Smooth muscle cell (in vitro differentiated cells): ENCODE data around the gene CDX2. TPM values are rescaled to one million over a fixed set of nuclear protein-coding genes. Genes with fewer than 3 reads are reported as not detected.

Experiments used
- DNase-seq: peaks from one replicate; lab custom pipeline; 2025; ENCODE audit not compliant: unreplicated experiment; lab: John Stamatoyannopoulos, UW
- H2AFZ ChIP-seq: fragments of 200-600 bp; sonication (generic); 2 replicates; pipeline ENCODE4 v1.6.0; 2016; ENCODE audit warnings: antibody characterized with exemption, low read depth, mild to moderate bottlenecking
- H3F3A ChIP-seq: fragments of 200-600 bp; sonication (generic); 2 replicates; pipeline ENCODE4 v1.6.0; 2017; ENCODE audit warnings: antibody characterized with exemption, low read depth
- H3K27ac ChIP-seq: fragments of 200-600 bp; sonication (generic); 2 replicates; pipeline ENCODE4 v1.5.1; 2016; ENCODE audit warnings: low read depth, mild to moderate bottlenecking
- H3K27me3 ChIP-seq: fragments of 200-600 bp; sonication (generic); 2 replicates; pipeline ENCODE4 v1.6.1; 2016; ENCODE audit warnings: low read depth, mild to moderate bottlenecking
- H3K36me3 ChIP-seq: fragments of 200-600 bp; sonication (generic); 2 replicates; pipeline ENCODE4 v1.5.1; 2016; ENCODE audit warnings: low read depth
- H3K4me1 ChIP-seq: fragments of 200-600 bp; sonication (generic); 2 replicates; pipeline ENCODE4 v1.5.1; 2016; ENCODE audit warnings: low read depth
- H3K4me2 ChIP-seq: fragments of 200-600 bp; sonication (generic); 2 replicates; pipeline ENCODE4 v1.6.0; 2016; ENCODE audit warnings: mild to moderate bottlenecking
- H3K4me3 ChIP-seq: fragments of 200-600 bp; sonication (generic); 2 replicates; pipeline ENCODE4 v1.5.1; 2016; ENCODE audit warnings: mild to moderate bottlenecking
- H3K79me2 ChIP-seq: fragments of 200-600 bp; sonication (generic); 2 replicates; pipeline ENCODE4 v1.6.0; 2016; ENCODE audit warnings: low read depth, mild to moderate bottlenecking
- H3K9ac ChIP-seq: fragments of 200-600 bp; sonication (generic); 2 replicates; pipeline ENCODE4 v1.6.0; 2016; ENCODE audit warnings: low read depth
- H3K9me3 ChIP-seq: fragments of 200-600 bp; sonication (generic); replicated peaks from 2 replicates; pipeline ENCODE4 v1.5.1; 2016; ENCODE audit warnings: low read depth
- H4K20me1 ChIP-seq: fragments of 200-600 bp; sonication (generic); 2 replicates; pipeline ENCODE4 v1.6.0; 2016; ENCODE audit warnings: low read depth
- CTCF ChIP-seq: fragments of 200-600 bp; sonication (generic); IDR thresholded peaks from 2 replicates; pipeline ENCODE4 v1.5.1; 2017; ENCODE audit warnings: borderline replicate concordance, mild to moderate bottlenecking, antibody characterized with exemption; ENCODE audit not compliant: insufficient read depth, poor library complexity, severe bottlenecking
- WGBS: methylation state at CpG from one replicate; pipeline ENCODE4 v1.1.7; 2016; ENCODE audit warnings: low lambda C conversion rate; 5-methylcytosine and 5-hydroxymethylcytosine counted together
- polyA plus RNA-seq: library from polyadenylated mRNA; unstranded; fragments of >200 nt; fragmentation: Nextera tagmentation; extraction: Ambion mirVana; gene quantifications from 2 replicates; pipeline ENCODE4 v1.2.1, GENCODE V29; 2016
- total RNA-seq: library from RNA; depleted of rRNA; stranded (reverse); fragments of >200 nt; gene quantifications from 2 replicates; pipeline ENCODE4 v1.2.3, GENCODE V29; 2014

Gene CDX2
- total and polyA plus RNA-seq, 2 experiments from 2014 or later = 0.04 to 0.31 TPM

DNA sequence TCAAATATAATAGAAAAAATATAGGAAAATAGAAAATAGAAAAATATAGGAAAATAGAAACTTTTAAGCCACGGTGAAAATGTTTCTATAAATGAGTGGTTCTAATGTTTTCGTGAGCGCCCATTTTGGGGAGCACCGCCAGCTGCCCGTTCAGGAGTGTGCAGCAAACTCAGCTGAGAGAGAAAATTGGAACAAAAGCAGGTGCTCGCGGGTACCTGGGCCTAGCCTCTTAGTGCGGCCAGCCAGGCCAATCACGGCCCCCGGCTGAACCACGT is 49.5 kb downstream of the CDX2 start:
- H4K20me1 ChIP-seq = no peaks in the 10 kb centered on the region
- peaks cover 100% of the 10 kb centered on the region for H3K27me3 ChIP-seq
- H3K27ac ChIP-seq = no peak overlapping the region
- H3F3A ChIP-seq = no peaks in the 10 kb centered on the region
- no peaks in the 10 kb centered on the region for H3K9me3 ChIP-seq
- H3K4me2 ChIP-seq = peak overlapping the region; percentile 90
- peak overlapping the region; percentile 50 for H3K4me3 ChIP-seq
- 3% methylated on average over 11 of the region's 11 CpGs for WGBS
- no peak for TF ChIP-seq CTCF
- H3K79me2 ChIP-seq = no peaks in the 10 kb centered on the region
- no peak for DNase-seq
- H3K9ac ChIP-seq = no peak overlapping the region
- H3K36me3 ChIP-seq = no peaks in the 10 kb centered on the region
- H3K4me1 ChIP-seq = peaks cover 18% of the 10 kb centered on the region
- no peak overlapping the region for H2AFZ ChIP-seq

GRCh38 chr13:27918918-27919658 is 50.0 kb downstream of the CDX2 start:
- no peak for DNase-seq
- H3K27ac ChIP-seq = no peak overlapping the region
- H3K9ac ChIP-seq = no peak overlapping the region
- H2AFZ ChIP-seq = no peak overlapping the region
- H3K27me3 ChIP-seq = peaks cover 100% of the 10 kb centered on the region
- peaks cover 18% of the 10 kb centered on the region for H3K4me1 ChIP-seq
- no peaks in the 10 kb centered on the region for H3K36me3 ChIP-seq
- H3K9me3 ChIP-seq = no peaks in the 10 kb centered on the region
- WGBS = 17% methylated on average over 23 of the region's 23 CpGs
- H3K4me2 ChIP-seq = peak overlapping the region; percentile 90
- peak overlapping the region; percentile 50 for H3K4me3 ChIP-seq
- no peak for TF ChIP-seq CTCF
- no peaks in the 10 kb centered on the region for H4K20me1 ChIP-seq
- no peaks in the 10 kb centered on the region for H3K79me2 ChIP-seq
- no peaks in the 10 kb centered on the region for H3F3A ChIP-seq

DNA sequence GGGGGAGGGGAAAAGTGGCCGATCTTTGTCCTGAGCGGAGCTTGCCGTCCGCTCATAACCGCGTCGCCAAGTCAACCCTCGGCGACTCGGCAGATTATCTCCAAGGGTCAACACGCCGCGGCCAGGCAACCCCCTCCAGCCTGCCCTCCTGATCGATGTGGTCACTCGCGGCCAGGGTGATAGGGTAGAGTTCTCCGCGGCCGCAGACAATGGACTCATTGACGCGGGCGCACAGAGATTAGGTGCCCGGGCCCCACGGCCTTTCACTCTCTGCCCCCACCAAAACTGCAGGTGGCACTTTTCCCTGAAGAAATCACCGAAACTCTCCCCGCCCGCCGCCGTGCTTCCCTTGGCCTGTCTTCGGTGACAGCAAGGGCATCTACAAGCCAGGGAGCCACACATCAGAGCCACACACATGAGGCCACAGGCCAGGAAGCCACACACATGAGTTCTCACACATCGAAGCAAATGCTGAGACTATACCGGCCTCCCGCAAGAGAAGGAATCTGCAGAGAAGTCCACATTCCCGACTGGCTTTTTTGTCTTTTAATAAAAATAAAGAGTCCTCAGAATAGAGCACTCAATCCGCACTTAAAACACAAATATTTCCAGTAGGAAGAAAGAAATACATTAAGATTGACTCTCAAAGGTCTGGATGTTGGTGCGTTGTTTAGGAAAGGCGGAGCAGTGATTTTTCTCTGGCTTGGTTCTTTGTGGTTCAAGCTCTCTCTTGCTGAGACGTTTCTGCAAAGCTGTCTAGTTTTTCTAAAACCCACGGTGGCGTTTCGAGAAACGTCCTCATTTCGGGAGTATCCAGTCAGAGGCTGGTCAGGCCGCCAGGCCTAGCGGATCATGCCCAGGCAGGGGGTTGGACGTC is 50.8 kb downstream of the CDX2 start:
- no peaks in the 10 kb centered on the region for H3K79me2 ChIP-seq
- peak overlapping the region; percentile 40 for H3K4me3 ChIP-seq
- H3K9ac ChIP-seq = no peak overlapping the region
- no peak overlapping the region for H2AFZ ChIP-seq
- no peaks in the 10 kb centered on the region for H3F3A ChIP-seq
- no peak for TF ChIP-seq CTCF
- H3K4me2 ChIP-seq = peak overlapping the region; percentile 76
- peaks cover 100% of the 10 kb centered on the region for H3K27me3 ChIP-seq
- H3K4me1 ChIP-seq = peaks cover 18% of the 10 kb centered on the region
- H3K27ac ChIP-seq = no peak overlapping the region
- no peak for DNase-seq
- no peaks in the 10 kb centered on the region for H4K20me1 ChIP-seq
- 9% methylated on average over 43 of the region's 46 CpGs for WGBS
- no peaks in the 10 kb centered on the region for H3K9me3 ChIP-seq
- no peaks in the 10 kb centered on the region for H3K36me3 ChIP-seq
